HepG2 (cell line): ENCODE data around the gene PKP3. TPM values are rescaled to one million over a fixed set of nuclear protein-coding genes. Genes with fewer than 3 reads are reported as not detected.
A peak's percentile ranks its signal among the peaks of the same experiment; 100 is the strongest.

Experiments used
- ASH2L ChIP-seq: fragments of 300-600, 200-600 bp; sonication (generic); IDR thresholded peaks from 2 replicates; pipeline ENCODE4 v1.7.0; 2017; ENCODE audit warnings: low read depth, mild to moderate bottlenecking, moderate library complexity, mixed read lengths, low read length; ENCODE audit not compliant: insufficient read length
- BCL3 ChIP-seq: sonication (generic); formaldehyde crosslinking; IDR thresholded peaks from 2 replicates; pipeline ENCODE4 v1.5.1; 2020; ENCODE audit warnings: mild to moderate bottlenecking, missing genetic modification reagents, moderate library complexity
- FOXO4 ChIP-seq: sonication (generic); formaldehyde crosslinking; conservative IDR thresholded peaks from 2 replicates; pipeline ENCODE4 v1.8.1; 2023; ENCODE audit warnings: missing genetic modification reagents
- IKZF1 ChIP-seq: fragments of 450-650 bp; IDR thresholded peaks from 2 replicates; pipeline ENCODE4 v1.7.1; 2016
- KDM2A ChIP-seq: sonication (generic); formaldehyde crosslinking; IDR thresholded peaks from 2 replicates; pipeline ENCODE4 v1.4.0; 2020; ENCODE audit warnings: low read depth, missing genetic modification reagents, borderline replicate concordance
- NFE2L2 ChIP-seq: fragments of 150-350 bp; IDR thresholded peaks from 2 replicates; pipeline ENCODE4 v1.6.1; 2014; ENCODE audit warnings: low read length
- RFX1 ChIP-seq: fragments of 450-650 bp; IDR thresholded peaks from 2 replicates; pipeline ENCODE4 v1.6.1; 2017
- SIN3A ChIP-seq: IDR thresholded peaks from 2 replicates; pipeline ENCODE4 v1.6.1; 2011; ENCODE audit warnings: low read depth, mild to moderate bottlenecking, control low read depth, low read length, borderline replicate concordance
- SKIL ChIP-seq: sonication (generic); formaldehyde crosslinking; IDR thresholded peaks from 2 replicates; pipeline ENCODE4 v1.8.0; 2022; ENCODE audit warnings: missing genetic modification reagents, mild to moderate bottlenecking, moderate library complexity, borderline replicate concordance
- THAP7 ChIP-seq: sonication (generic); formaldehyde crosslinking; IDR thresholded peaks from 2 replicates; pipeline ENCODE4 v1.8.1; 2023; ENCODE audit warnings: mild to moderate bottlenecking, missing genetic modification reagents
- ZBTB44 ChIP-seq: sonication (generic); formaldehyde crosslinking; IDR thresholded peaks from 2 replicates; pipeline ENCODE4 v1.4.0; 2020; ENCODE audit warnings: missing genetic modification reagents
- ZFP41 ChIP-seq: sonication (generic); formaldehyde crosslinking; IDR thresholded peaks from 2 replicates; pipeline ENCODE4 v1.4.0; 2020; ENCODE audit warnings: mild to moderate bottlenecking, missing genetic modification reagents, borderline replicate concordance
- ZNF276 ChIP-seq: sonication (generic); formaldehyde crosslinking; IDR thresholded peaks from 2 replicates; pipeline ENCODE4 v1.4.0; 2020; ENCODE audit warnings: mild to moderate bottlenecking, low read depth, missing genetic modification reagents
- ZNF34 ChIP-seq: sonication (generic); formaldehyde crosslinking; IDR thresholded peaks from 2 replicates; pipeline ENCODE4 v1.4.0; 2020; ENCODE audit warnings: mild to moderate bottlenecking, missing genetic modification reagents, borderline replicate concordance
- ZNF547 ChIP-seq: sonication (generic); formaldehyde crosslinking; IDR thresholded peaks from 2 replicates; pipeline ENCODE4 v1.5.1; 2020; ENCODE audit warnings: mild to moderate bottlenecking, missing genetic modification reagents
- ZNF562 ChIP-seq: sonication (generic); formaldehyde crosslinking; IDR thresholded peaks from 2 replicates; pipeline ENCODE4 v1.8.0; 2022; ENCODE audit warnings: missing genetic modification reagents, borderline replicate concordance
- ZNF576 ChIP-seq: sonication (generic); formaldehyde crosslinking; IDR thresholded peaks from 2 replicates; pipeline ENCODE4 v1.4.0; 2020; ENCODE audit warnings: mild to moderate bottlenecking, missing genetic modification reagents
- ZNF605 ChIP-seq: sonication (generic); formaldehyde crosslinking; IDR thresholded peaks from 2 replicates; pipeline ENCODE4 v1.8.0; 2022; ENCODE audit warnings: mild to moderate bottlenecking, missing genetic modification reagents
- ZNF776 ChIP-seq: sonication (generic); formaldehyde crosslinking; IDR thresholded peaks from 2 replicates; pipeline ENCODE4 v1.4.0; 2020; ENCODE audit warnings: mild to moderate bottlenecking, missing genetic modification reagents
- polyA plus RNA-seq, 8 experiments: library from polyadenylated mRNA; depleted of rRNA in 3 of 8; stranded (reverse) in 7 of 8; unstranded in 1 of 8; fragments of >200 nt; fragmentation: Illumina TruSeq in 4 of 8; extraction: Trizol in 4 of 8; gene quantifications; 2 replicates each; pipeline versions ENCODE4 v1.2.1 to v1.2.3, GENCODE V29; 2011 to 2016; ENCODE audit warnings: low read depth in 4 of 8, missing spikeins in 1 of 8, mixed read lengths in 1 of 8; ENCODE audit not compliant: insufficient read depth in 1 of 8
- total RNA-seq, 5 experiments: library from RNA; depleted of rRNA; stranded (reverse); fragments of >200 nt; fragmentation: Illumina TruSeq; extraction: Trizol; gene quantifications; 2 replicates each; pipeline ENCODE4 v1.2.3, GENCODE V29; 2016; ENCODE audit warnings: low read depth in 1 of 5

Gene PKP3
- total and polyA plus RNA-seq, 2 of the 13 experiments (the other 11 are each of a cell fraction or from before 2014, with no cell fraction given): 18.0 to 28.7 TPM

- TF ChIP-seq SKIL (CRISPR knock-in tag) (peak; percentile 87), SIN3A (peak; percentile 71; the same call in 1 of the 2 replicates), KDM2A (no peak), THAP7 (CRISPR knock-in tag) (0 out of 2 replicates have a peak, but pooled peaks have one; percentile 3), NFE2L2 (no peak), ZNF34 (CRISPR knock-in tag) (peak; percentile 74; the same call in 1 of the 2 replicates), ZNF276 (CRISPR knock-in tag) (peak; percentile 53), ASH2L (peak; percentile 58), ZNF576 (no peak), ZNF605 (CRISPR knock-in tag) (no peak; the same call in 1 of the 2 replicates), ZNF776 (peak; percentile 52; the same call in 1 of the 2 replicates), RFX1 (no peak), BCL3 (CRISPR knock-in tag) (peak; percentile 88), ZBTB44 (CRISPR knock-in tag) (no peak), ZNF562 (CRISPR knock-in tag) (no peak), ZNF547 (CRISPR knock-in tag) (peak; percentile 87), FOXO4 (CRISPR knock-in tag) (peak; percentile 98; the same call in 1 of the 2 replicates), IKZF1 (no peak), ZFP41 (CRISPR knock-in tag) (no peak)
Observed at GRCh38 chr11:355581-356458, 38.2 kb upstream of the PKP3 start (continued).
